GM18505 (cell line): ENCODE data around the gene KRTAP5-6.

Source experiments
- ATAC-seq: cut with Tn5 transposase; IDR thresholded peaks from one replicate; pipeline ENCODE4 v1.9.1; 2021; ENCODE audit not compliant: unreplicated experiment
- POLR2A ChIP-seq: IDR thresholded peaks from 4 replicates; pipeline ENCODE4 v1.6.1; 2011; ENCODE audit warnings: borderline replicate concordance; ENCODE audit not compliant: insufficient read depth, insufficient read length; ENCODE audit errors: extremely low read depth

The KRTAP5-6 gene

GRCh38 chr11:1743585-1744136, 46.7 kb downstream of the KRTAP5-6 start:
- ATAC-seq = no peak
- no peak for TF ChIP-seq POLR2A

GRCh38 chr11:1744137-1744886, 47.3 kb downstream of the KRTAP5-6 start:
- no peak for ATAC-seq
- no peak for TF ChIP-seq POLR2A

- no peak for TF ChIP-seq POLR2A
Measured at GRCh38 chr11:1744891-1745700, 48.1 kb downstream of the KRTAP5-6 start.

GRCh38 chr11:1745701-1746320, 48.8 kb downstream of the KRTAP5-6 start:
- no peak for TF ChIP-seq POLR2A
- ATAC-seq = no peak

More at GRCh38 chr11:1744891-1745700, 48.1 kb downstream of the KRTAP5-6 start:
- ATAC-seq = no peak

- ATAC-seq = no peak
Measured at GRCh38 chr11:1746511-1746931, 49.5 kb downstream of the KRTAP5-6 start.

GRCh38 chr11:1746956-1747752, 50.2 kb downstream of the KRTAP5-6 start:
- no peak for ATAC-seq
- TF ChIP-seq POLR2A = no peak

More at GRCh38 chr11:1746511-1746931, 49.5 kb downstream of the KRTAP5-6 start:
- no peak for TF ChIP-seq POLR2A
